PC-3 (cell line): ENCODE results near the gene CCR4. TPM values are rescaled to one million over a fixed set of nuclear protein-coding genes. Genes with fewer than 3 reads are reported as not detected.
A peak's percentile ranks its signal among the peaks of the same experiment; 100 is the strongest.
"Not testable (repeated sequence)": the region's sequence is repeated elsewhere in the genome, so short reads cannot be mapped to it uniquely, and the experiment has no call there.

Source experiments
- ATAC-seq: fragments of 200-7000 bp; cut with Tn5 transposase; 2 replicates; pipeline ENCODE4 v1.9.1; 2020; ENCODE audit warnings: mild to moderate bottlenecking, moderate library complexity
- BruUV-seq: library from RNA; stranded (reverse); fragments of 400-500 nt; replicated peaks from 2 replicates; lab custom pipeline; 2021; lab: Mats Ljungman, UMichigan
- CTCF ChIA-PET: fragments of 300-600 bp; sonication (Branson Sonifier 250); formaldehyde crosslinking; loops from one replicate; lab custom pipeline; 2022; ENCODE audit warnings: antibody characterized with exemption; lab: Charles Lee
- POLR2A ChIA-PET: fragments of 300-600 bp; sonication (Branson Sonifier 250); formaldehyde crosslinking; loops from one replicate; lab custom pipeline; 2022; ENCODE audit warnings: antibody characterized with exemption; ENCODE audit not compliant: unreplicated experiment; lab: Charles Lee
- DNase-seq: peaks from one replicate; pipeline ENCODE4 v3.0.0-alpha.2; 2015
- H2AFZ ChIP-seq: fragments of 300-600 bp; sonication (generic); 2 replicates; pipeline ENCODE4 v1.6.0; 2016; ENCODE audit warnings: antibody characterized with exemption, low read length
- H3F3A ChIP-seq: fragments of 300-600 bp; sonication (generic); one replicate; pipeline ENCODE4 v1.6.0; 2017; ENCODE audit warnings: antibody characterized with exemption, low read length, control low read depth, mild to moderate bottlenecking; ENCODE audit not compliant: unreplicated experiment
- H3K27ac ChIP-seq: fragments of 300-600 bp; sonication (generic); 2 replicates; pipeline ENCODE4 v1.5.1; 2016; ENCODE audit warnings: mild to moderate bottlenecking, low read length
- H3K27me3 ChIP-seq: fragments of 300-600 bp; sonication (generic); 2 replicates; pipeline ENCODE4 v1.6.1; 2016; ENCODE audit warnings: low read length, mixed read lengths
- H3K36me3 ChIP-seq: fragments of 300-600 bp; sonication (generic); 2 replicates; pipeline ENCODE4 v1.6.1; 2016; ENCODE audit warnings: low read depth, mixed run types, low read length, mixed read lengths
- H3K4me1 ChIP-seq: fragments of 300-600 bp; sonication (generic); 2 replicates; pipeline ENCODE4 v1.5.1; 2016; ENCODE audit warnings: low read length; ENCODE audit not compliant: insufficient read depth
- H3K4me2 ChIP-seq: fragments of 300-600 bp; sonication (generic); 2 replicates; pipeline ENCODE4 v1.6.0; 2016; ENCODE audit warnings: low read length
- H3K4me3 ChIP-seq: fragments of 300-600 bp; sonication (generic); 2 replicates; pipeline ENCODE4 v1.5.1; 2016; ENCODE audit warnings: mild to moderate bottlenecking, low read length, mixed read lengths
- H3K79me2 ChIP-seq: fragments of 300-600 bp; sonication (generic); 2 replicates; pipeline ENCODE4 v1.6.1; 2017; ENCODE audit warnings: low read length, mixed read lengths
- H3K9ac ChIP-seq: fragments of 300-600 bp; sonication (generic); 2 replicates; pipeline ENCODE4 v1.6.0; 2016; ENCODE audit warnings: mild to moderate bottlenecking, low read length
- H3K9me2 ChIP-seq: fragments of 300-600 bp; sonication (generic); replicated peaks from 2 replicates; pipeline ENCODE4 v1.6.1; 2016; ENCODE audit warnings: mixed run types, low read length, mixed read lengths
- H3K9me3 ChIP-seq: fragments of 300-600 bp; sonication (generic); 2 replicates; pipeline ENCODE4 v1.6.1; 2016; ENCODE audit warnings: low read length, mixed read lengths
- H4K20me1 ChIP-seq: fragments of 300-600 bp; sonication (generic); 2 replicates; pipeline ENCODE4 v1.6.1; 2016; ENCODE audit warnings: low read length, mixed read lengths
- EZH2 ChIP-seq: fragments of 300-600 bp; sonication (generic); IDR thresholded peaks from one replicate; pipeline ENCODE4 v1.6.1; 2017; ENCODE audit warnings: antibody characterized with exemption, mild to moderate bottlenecking, low read length; ENCODE audit not compliant: unreplicated experiment
- EZH2phosphoT487 ChIP-seq: fragments of 300-600 bp; sonication (generic); IDR thresholded peaks from 2 replicates; pipeline ENCODE4 v1.6.1; 2018; ENCODE audit warnings: mild to moderate bottlenecking, antibody characterized with exemption, low read length, borderline replicate concordance
- intact Hi-C: fragments of 100-400 bp; cut with micrococcal nuclease; formaldehyde crosslinking; loops from 2 replicates; pipeline ENCODE4 v1.9.0; 2023
- total RNA-seq: library from RNA; depleted of rRNA; stranded (reverse); fragments of >200 nt; gene quantifications from 2 replicates; pipeline ENCODE4 v1.2.3, GENCODE V29; 2014
- TF ChIP-seq, protein P1 (sequence below): fragments of 300-600 bp; sonication (generic); conservative IDR thresholded peaks from 2 replicates; pipeline ENCODE4 v1.5.1; 2017; ENCODE audit warnings: antibody characterized with exemption, low read depth, mild to moderate bottlenecking, low read length

Gene CCR4
- total RNA-seq, 1 experiment from 2014 or later, result 0.29 TPM

DNA sequence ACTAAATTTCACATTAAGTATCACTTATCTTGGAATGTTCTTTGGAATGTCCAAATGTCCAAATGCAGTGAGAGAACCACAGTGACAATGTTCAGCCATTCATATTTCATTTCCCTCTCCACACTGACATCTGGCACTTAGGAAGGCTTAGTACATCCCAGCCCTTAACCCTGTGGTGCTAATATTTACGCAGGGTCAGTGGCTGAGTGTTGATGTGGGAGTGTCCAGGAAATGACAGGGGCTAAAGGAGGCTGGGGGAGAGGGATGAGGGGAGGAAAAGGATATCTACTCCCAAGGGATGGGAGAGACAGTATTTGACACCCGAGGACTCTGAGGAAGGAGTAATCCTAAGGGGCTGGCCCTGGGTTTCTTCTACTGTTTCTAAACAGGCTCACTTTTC, 14.1 kb upstream of the CCR4 start:
- peak; percentile 89 for ATAC-seq

DNA sequence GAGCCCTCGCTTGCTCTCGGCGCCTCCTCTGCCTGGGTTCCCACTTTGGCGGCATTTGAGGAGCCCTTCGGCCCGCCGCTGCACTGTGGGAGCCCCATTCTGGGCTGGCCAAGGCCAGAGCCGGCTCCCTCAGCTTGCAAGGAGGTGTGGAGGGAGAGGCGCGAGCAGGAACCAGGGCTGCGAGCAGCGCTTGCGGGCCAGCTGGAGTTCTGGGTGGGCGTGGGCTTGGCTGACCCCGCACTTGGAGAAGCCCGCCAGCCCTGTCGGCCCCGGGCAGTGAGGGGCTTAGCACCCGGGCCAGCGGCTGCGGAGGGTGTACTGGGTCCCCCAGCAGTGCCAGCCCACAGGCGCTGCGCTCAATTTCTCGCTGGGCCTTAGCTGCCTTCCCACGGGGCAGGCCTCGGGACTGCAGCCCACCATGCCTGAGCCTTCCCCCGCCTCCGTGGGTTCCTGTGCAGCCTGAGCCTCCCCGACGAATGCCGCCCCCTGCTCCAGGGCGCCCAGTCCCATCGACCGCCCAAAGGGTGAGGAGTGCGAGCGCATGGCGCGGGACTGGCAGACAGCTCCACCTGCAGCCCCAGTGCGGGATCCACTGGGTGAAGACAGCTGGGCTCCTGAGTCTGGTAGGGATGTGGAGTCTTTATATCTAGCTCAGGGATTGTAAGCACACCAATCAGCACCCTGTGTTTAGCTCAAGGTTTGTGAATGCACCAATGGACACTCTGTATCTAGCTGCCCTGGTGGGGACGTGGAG, 11.7 kb upstream of the CCR4 start:
- H4K20me1 ChIP-seq, H3K79me2 ChIP-seq, H3K4me3 ChIP-seq, H3F3A ChIP-seq, POLR2A ChIA-PET, H3K9me2 ChIP-seq, H3K4me2 ChIP-seq, H3K9me3 ChIP-seq, ATAC-seq, H3K4me1 ChIP-seq, CTCF ChIA-PET, H2AFZ ChIP-seq, BruUV-seq, H3K9ac ChIP-seq, DNase-seq, H3K36me3 ChIP-seq, H3K27ac ChIP-seq, H3K27me3 ChIP-seq: not testable (repeated sequence)
- intact Hi-C loops, result loop anchor here (10.0 kb wide), 1 partner anchor 425 kb away; no protein-coding TSS in a partner anchor

More for the DNA sequence above, 14.1 kb upstream of the CCR4 start:
- Histone ChIP-seq H3K4me1 (peaks cover 4% of the 10 kb centered on the region; the same call in 1 of the 2 replicates), H3K4me3 (no peak overlapping the region), H3K27ac (no peak overlapping the region), H3F3A (no peaks in the 10 kb centered on the region), H4K20me1 (no peaks in the 10 kb centered on the region), H3K4me2 (no peak overlapping the region), H3K9me2 (no peaks in the 10 kb centered on the region), H2AFZ (0 out of 2 replicates have a peak overlapping the region, but pooled peaks have one; percentile 16), H3K36me3 (no peaks in the 10 kb centered on the region), H3K9ac (no peak overlapping the region), H3K27me3 (no peaks in the 10 kb centered on the region), H3K79me2 (no peaks in the 10 kb centered on the region), H3K9me3 (no peaks in the 10 kb centered on the region)
- peak; percentile 24 for DNase-seq
- ChIA-PET CTCF (no interaction called here), POLR2A (no interaction called here)
- no TSS peak for BruUV-seq
- TF ChIP-seq EZH2, result no peak
- TF ChIP-seq, protein P1, sequence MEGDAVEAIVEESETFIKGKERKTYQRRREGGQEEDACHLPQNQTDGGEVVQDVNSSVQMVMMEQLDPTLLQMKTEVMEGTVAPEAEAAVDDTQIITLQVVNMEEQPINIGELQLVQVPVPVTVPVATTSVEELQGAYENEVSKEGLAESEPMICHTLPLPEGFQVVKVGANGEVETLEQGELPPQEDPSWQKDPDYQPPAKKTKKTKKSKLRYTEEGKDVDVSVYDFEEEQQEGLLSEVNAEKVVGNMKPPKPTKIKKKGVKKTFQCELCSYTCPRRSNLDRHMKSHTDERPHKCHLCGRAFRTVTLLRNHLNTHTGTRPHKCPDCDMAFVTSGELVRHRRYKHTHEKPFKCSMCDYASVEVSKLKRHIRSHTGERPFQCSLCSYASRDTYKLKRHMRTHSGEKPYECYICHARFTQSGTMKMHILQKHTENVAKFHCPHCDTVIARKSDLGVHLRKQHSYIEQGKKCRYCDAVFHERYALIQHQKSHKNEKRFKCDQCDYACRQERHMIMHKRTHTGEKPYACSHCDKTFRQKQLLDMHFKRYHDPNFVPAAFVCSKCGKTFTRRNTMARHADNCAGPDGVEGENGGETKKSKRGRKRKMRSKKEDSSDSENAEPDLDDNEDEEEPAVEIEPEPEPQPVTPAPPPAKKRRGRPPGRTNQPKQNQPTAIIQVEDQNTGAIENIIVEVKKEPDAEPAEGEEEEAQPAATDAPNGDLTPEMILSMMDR, result no peak
- no peak for TF ChIP-seq EZH2phosphoT487
- intact Hi-C loops, result loop anchor here (10.0 kb wide), 1 partner anchor 423 kb away; no protein-coding TSS in a partner anchor

DNA sequence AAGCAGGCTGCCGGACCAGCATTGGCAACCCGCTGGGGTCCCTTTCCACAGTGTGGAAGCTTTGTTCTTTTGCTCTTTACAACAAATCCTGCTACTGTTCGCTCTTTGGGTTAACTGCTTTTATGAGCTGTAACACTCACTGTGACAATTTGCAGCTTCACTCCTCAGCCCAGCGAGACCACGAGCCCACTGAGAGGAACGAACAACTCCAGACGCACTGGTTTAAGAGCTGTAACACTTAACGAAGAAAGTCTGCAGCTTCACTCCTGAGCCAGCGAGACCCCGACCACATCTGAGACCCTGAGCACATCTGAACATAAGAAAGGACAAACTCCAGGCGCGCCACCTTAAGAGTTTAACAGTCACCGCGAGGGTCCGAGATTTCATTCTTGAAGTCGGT, 10.7 kb upstream of the CCR4 start:
- ChIA-PET CTCF (no interaction called here), POLR2A (interaction anchor here (0.6 kb wide), 1 partner anchor 691 kb away, joined by 3 read pairs; no protein-coding TSS in a partner anchor)
- no peak overlapping the region for H3K4me3 ChIP-seq

More for the DNA sequence above, 10.7 kb upstream of the CCR4 start:
- ATAC-seq (no peak), DNase-seq (no peak)
- intact Hi-C loops, result no loop called here
- Histone ChIP-seq H3K27me3 (no peaks in the 10 kb centered on the region), H3K9ac (no peak overlapping the region), H3K4me2 (no peak overlapping the region), H4K20me1 (no peaks in the 10 kb centered on the region), H3K4me1 (peaks cover 10% of the 10 kb centered on the region; the same call in 1 of the 2 replicates), H3K79me2 (no peaks in the 10 kb centered on the region), H3K9me2 (no peaks in the 10 kb centered on the region), H3K36me3 (no peaks in the 10 kb centered on the region), H3F3A (no peaks in the 10 kb centered on the region), H2AFZ (no peak overlapping the region), H3K27ac (no peak overlapping the region), H3K9me3 (no peaks in the 10 kb centered on the region)
- BruUV-seq, result no TSS peak
- TF ChIP-seq, protein P1, result no peak
- TF ChIP-seq EZH2, result no peak
- TF ChIP-seq EZH2phosphoT487, result no peak
